Fibroblast of villous mesenchyme (primary cell): Measurements from ENCODE around the gene ZYG11A. TPM values are rescaled to one million over a fixed set of nuclear protein-coding genes. Genes with fewer than 3 reads are reported as not detected.
A peak's percentile ranks its signal among the peaks of the same experiment; 100 is the strongest.
"Not testable (repeated sequence)": the region's sequence is repeated elsewhere in the genome, so short reads cannot be mapped to it uniquely, and the experiment has no call there.

Experiments
- DNase-seq: peaks from one replicate; pipeline ENCODE4 v3.0.0-alpha.2; 2010; ENCODE audit warnings: low read depth
- H3K4me3 ChIP-seq: 2 replicates; pipeline ENCODE4 v1.5.1; 2011; ENCODE audit warnings: low read depth, mild to moderate bottlenecking, low read length
- total RNA-seq: library from RNA; depleted of rRNA; stranded (reverse); fragments of >200 nt; gene quantifications from 2 replicates; pipeline ENCODE4 v1.2.3, GENCODE V29; 2012
- TF ChIP-seq, protein P1 (sequence below): IDR thresholded peaks from 2 replicates; pipeline ENCODE4 v1.5.1; 2012; ENCODE audit warnings: low read depth, mild to moderate bottlenecking, low read length; ENCODE audit not compliant: insufficient read depth

The ZYG11A gene
- total RNA-seq, result 0.32 and 1.7 TPM in 2 replicates

DNA sequence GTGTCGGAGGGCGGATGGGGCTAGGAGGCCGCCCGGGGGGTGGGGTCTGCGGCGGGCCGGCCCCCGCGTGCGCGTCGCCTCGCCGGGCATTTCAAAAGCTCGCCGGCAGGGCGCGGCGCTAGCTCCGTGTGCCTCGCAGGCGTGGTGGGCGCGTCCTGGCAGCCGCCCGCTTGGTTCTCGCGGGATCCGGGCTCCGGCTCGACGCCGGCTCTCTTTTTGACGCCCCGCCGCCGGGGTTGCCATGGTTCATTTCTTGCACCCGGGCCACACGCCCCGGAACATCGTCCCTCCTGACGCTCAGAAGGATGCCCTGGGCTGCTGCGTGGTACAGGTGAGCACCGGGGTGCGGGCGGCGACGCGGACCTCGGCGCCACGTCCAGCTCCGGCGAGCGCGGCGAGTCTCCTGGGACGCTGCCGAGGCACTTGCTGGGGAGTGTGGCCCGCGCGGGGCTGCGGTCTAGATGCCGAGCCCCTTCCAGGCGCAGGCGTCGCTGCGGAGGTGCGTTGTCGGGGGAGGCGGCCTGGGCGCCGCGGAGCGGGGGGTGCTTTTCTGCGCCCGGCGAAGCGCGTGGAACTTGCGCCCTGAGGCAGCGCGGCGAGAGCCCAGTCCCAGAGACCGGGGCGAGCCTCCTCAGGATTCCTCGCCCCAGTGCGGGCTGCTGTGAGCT is at the start of gene ZYG11A:
Gene ZYG11A, plus strand, starts transcription at position 118 of the 668 bp plus-strand sequence. Its CDS starts 124 bp downstream, at position 242.
- H3K4me3 ChIP-seq, result peak within 1 kb of the TSS; percentile 81
- TF ChIP-seq, protein P1, sequence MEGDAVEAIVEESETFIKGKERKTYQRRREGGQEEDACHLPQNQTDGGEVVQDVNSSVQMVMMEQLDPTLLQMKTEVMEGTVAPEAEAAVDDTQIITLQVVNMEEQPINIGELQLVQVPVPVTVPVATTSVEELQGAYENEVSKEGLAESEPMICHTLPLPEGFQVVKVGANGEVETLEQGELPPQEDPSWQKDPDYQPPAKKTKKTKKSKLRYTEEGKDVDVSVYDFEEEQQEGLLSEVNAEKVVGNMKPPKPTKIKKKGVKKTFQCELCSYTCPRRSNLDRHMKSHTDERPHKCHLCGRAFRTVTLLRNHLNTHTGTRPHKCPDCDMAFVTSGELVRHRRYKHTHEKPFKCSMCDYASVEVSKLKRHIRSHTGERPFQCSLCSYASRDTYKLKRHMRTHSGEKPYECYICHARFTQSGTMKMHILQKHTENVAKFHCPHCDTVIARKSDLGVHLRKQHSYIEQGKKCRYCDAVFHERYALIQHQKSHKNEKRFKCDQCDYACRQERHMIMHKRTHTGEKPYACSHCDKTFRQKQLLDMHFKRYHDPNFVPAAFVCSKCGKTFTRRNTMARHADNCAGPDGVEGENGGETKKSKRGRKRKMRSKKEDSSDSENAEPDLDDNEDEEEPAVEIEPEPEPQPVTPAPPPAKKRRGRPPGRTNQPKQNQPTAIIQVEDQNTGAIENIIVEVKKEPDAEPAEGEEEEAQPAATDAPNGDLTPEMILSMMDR, result peak; percentile 34
- DNase-seq, result peak; percentile 88

DNA sequence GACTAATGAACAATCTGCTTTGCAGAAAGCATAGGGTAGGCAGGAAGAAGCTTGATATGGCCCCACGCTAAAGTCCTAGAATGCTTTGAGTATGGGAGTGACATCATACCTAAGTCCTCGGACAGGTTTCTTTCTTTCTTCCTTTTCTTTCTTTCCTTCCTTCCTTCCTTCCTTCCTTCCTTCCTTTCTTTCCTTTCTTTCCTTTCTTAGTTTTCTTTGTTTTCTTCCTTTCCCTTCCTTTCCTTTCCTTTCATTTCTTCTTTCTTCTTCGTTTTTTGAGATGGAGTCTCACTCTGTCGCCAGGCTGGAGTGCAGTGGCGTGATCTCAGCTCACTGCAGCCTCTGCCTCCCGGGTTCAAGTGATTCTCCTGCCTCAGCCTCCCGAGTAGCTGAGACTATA is 48.8 kb upstream of the ZYG11A start:
- not testable (repeated sequence) for H3K4me3 ChIP-seq

DNA sequence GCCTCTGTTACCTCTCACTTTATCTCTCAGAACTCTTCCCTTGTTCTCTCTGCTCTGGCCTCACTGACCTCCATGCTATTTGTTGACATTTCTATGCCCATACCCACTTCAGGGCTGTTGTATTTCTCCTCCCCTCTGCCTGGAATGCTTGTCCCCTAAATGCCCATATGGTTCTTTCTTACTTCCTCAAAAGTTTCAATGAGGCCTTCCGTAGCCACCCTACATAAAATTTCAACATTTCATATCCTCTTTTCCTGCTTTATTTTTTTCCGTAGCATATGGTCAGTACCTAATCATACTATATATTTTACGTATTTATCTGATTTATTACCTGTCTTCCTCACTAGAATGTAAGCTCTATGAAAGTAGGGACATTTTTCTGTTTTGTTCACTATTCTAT is 47.1 kb upstream of the ZYG11A start:
- no peak for DNase-seq
- H3K4me3 ChIP-seq, result no peak overlapping the region

More for the DNA sequence above, 48.8 kb upstream of the ZYG11A start:
- not testable (repeated sequence) for DNase-seq

DNA sequence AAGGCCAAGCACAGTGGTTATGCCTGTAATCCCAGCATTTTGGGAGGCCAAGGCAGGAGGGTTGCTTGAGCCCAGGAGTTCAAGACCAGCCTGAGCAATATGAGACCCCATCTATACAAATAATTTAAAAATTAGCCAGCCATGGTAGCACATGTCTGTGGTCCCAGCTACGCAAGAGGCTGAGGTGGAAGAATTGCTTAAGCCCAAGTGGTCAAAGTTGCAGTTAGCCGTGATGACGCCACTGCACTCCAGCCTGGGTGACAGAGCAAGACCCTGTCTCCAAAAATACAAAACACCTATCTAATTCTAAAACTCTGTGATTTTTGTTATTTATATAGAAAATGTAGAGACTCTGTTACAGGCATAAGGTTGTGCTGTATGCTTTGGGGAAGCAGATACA is 44.2 kb upstream of the ZYG11A start:
- peak; percentile 5 for DNase-seq
- TF ChIP-seq, protein P1, result no peak
- no peak overlapping the region for H3K4me3 ChIP-seq

More for the DNA sequence above, 47.1 kb upstream of the ZYG11A start:
- TF ChIP-seq, protein P1, result no peak

DNA sequence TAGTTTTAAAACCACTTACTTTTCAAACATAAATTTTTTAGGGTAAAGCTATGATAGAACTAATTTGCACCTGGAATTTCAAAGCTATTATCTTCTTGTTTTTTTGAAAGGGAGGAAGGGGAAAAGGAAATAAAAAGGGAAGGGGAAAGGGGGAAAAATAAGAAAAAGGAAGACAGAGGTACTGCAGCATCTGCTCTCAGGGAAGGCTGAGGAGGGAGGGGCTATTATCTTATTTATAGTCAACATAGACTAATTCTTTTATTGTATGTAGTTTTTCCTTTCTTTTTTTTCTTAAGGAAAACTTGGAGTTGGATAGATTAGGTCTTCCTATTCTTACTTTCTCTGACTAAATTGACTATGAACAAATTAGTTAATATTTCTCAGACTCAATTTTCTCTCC is 41.5 kb upstream of the ZYG11A start:
- DNase-seq, result no peak
- TF ChIP-seq, protein P1, result no peak
- no peak overlapping the region for H3K4me3 ChIP-seq

DNA sequence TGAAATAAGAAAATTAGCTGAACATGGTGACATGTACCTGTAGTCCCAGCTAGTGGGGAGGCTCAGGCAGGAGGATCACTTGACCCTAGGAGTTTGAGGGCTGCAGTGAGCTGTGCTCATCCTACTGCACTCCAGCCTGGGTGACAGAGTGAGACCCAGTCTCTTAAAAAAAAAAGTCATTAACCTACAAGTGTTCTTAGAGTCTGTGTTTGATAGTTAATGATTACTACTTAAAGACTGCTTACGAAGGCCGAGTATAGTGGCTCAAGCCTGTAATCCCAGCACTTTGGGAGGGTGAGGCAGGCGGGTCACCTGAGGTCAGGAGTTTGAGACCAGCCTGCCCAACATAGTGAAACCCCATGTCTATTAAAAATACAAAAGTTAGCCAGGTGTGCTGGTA is 38.5 kb upstream of the ZYG11A start:
- not testable (repeated sequence) for DNase-seq, H3K4me3 ChIP-seq

DNA sequence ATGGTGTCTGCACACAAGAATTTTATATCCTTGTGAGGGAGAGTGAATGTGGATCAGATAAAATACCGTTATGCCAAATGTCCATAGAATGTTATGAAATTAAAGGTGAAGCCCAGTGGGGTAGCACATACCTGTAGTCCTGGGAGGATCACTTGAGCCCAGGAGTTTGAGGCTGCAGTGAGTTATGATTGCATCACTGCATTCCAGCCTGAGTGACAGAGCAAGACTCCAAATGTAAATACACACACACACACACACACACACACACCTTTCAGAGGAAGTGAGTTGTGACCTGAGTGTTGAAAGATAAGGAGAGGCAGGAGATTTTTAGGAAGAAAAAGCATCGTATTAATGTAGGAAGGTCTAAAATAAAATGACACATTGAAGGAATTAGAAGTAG is 28.1 kb upstream of the ZYG11A start:
- TF ChIP-seq, protein P1, result no peak
- H3K4me3 ChIP-seq, result no peak overlapping the region
- DNase-seq, result peak; percentile 13

DNA sequence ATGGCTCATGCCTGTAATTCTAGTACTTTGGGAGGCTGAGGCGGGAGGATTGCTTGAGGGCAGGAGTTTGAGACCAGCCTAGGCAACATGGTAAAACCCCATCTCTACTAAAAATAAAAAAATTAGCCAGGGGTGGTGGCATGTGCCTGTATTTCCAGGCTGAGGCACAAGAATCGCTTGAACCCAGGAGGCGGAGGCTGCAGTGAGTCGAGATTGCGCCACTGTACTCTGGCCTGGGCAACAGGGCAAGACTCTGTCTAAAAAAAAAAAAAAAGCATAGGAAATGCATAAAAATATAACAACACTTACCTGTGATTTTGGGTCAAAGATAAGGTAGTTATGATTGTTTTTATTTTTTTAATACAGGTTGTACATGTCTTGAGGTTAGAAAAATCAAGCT is 21.7 kb upstream of the ZYG11A start:
- H3K4me3 ChIP-seq, DNase-seq: not testable (repeated sequence)
